PC-3 (cell line): ENCODE data around the gene HCN4. TPM values are rescaled to one million over a fixed set of nuclear protein-coding genes. Genes with fewer than 3 reads are reported as not detected.

ENCODE experiments used
- ATAC-seq: fragments of 200-7000 bp; cut with Tn5 transposase; 2 replicates; pipeline ENCODE4 v1.9.1; 2020; ENCODE audit warnings: mild to moderate bottlenecking, moderate library complexity
- BruUV-seq: library from RNA; stranded (reverse); fragments of 400-500 nt; replicated peaks from 2 replicates; lab custom pipeline; 2021; lab: Mats Ljungman, UMichigan
- CTCF ChIA-PET: fragments of 300-600 bp; sonication (Branson Sonifier 250); formaldehyde crosslinking; loops from one replicate; lab custom pipeline; 2022; ENCODE audit warnings: antibody characterized with exemption; lab: Charles Lee
- POLR2A ChIA-PET: fragments of 300-600 bp; sonication (Branson Sonifier 250); formaldehyde crosslinking; loops from one replicate; lab custom pipeline; 2022; ENCODE audit warnings: antibody characterized with exemption; ENCODE audit not compliant: unreplicated experiment; lab: Charles Lee
- DNase-seq: peaks from one replicate; pipeline ENCODE4 v3.0.0-alpha.2; 2015
- H2AFZ ChIP-seq: fragments of 300-600 bp; sonication (generic); 2 replicates; pipeline ENCODE4 v1.6.0; 2016; ENCODE audit warnings: antibody characterized with exemption, low read length
- H3F3A ChIP-seq: fragments of 300-600 bp; sonication (generic); one replicate; pipeline ENCODE4 v1.6.0; 2017; ENCODE audit warnings: antibody characterized with exemption, low read length, control low read depth, mild to moderate bottlenecking; ENCODE audit not compliant: unreplicated experiment
- H3K27ac ChIP-seq: fragments of 300-600 bp; sonication (generic); 2 replicates; pipeline ENCODE4 v1.5.1; 2016; ENCODE audit warnings: mild to moderate bottlenecking, low read length
- H3K27me3 ChIP-seq: fragments of 300-600 bp; sonication (generic); 2 replicates; pipeline ENCODE4 v1.6.1; 2016; ENCODE audit warnings: low read length, mixed read lengths
- H3K36me3 ChIP-seq: fragments of 300-600 bp; sonication (generic); 2 replicates; pipeline ENCODE4 v1.6.1; 2016; ENCODE audit warnings: low read depth, mixed run types, low read length, mixed read lengths
- H3K4me1 ChIP-seq: fragments of 300-600 bp; sonication (generic); 2 replicates; pipeline ENCODE4 v1.5.1; 2016; ENCODE audit warnings: low read length; ENCODE audit not compliant: insufficient read depth
- H3K4me2 ChIP-seq: fragments of 300-600 bp; sonication (generic); 2 replicates; pipeline ENCODE4 v1.6.0; 2016; ENCODE audit warnings: low read length
- H3K4me3 ChIP-seq: fragments of 300-600 bp; sonication (generic); 2 replicates; pipeline ENCODE4 v1.5.1; 2016; ENCODE audit warnings: mild to moderate bottlenecking, low read length, mixed read lengths
- H3K79me2 ChIP-seq: fragments of 300-600 bp; sonication (generic); 2 replicates; pipeline ENCODE4 v1.6.1; 2017; ENCODE audit warnings: low read length, mixed read lengths
- H3K9ac ChIP-seq: fragments of 300-600 bp; sonication (generic); 2 replicates; pipeline ENCODE4 v1.6.0; 2016; ENCODE audit warnings: mild to moderate bottlenecking, low read length
- H3K9me2 ChIP-seq: fragments of 300-600 bp; sonication (generic); replicated peaks from 2 replicates; pipeline ENCODE4 v1.6.1; 2016; ENCODE audit warnings: mixed run types, low read length, mixed read lengths
- H3K9me3 ChIP-seq: fragments of 300-600 bp; sonication (generic); 2 replicates; pipeline ENCODE4 v1.6.1; 2016; ENCODE audit warnings: low read length, mixed read lengths
- H4K20me1 ChIP-seq: fragments of 300-600 bp; sonication (generic); 2 replicates; pipeline ENCODE4 v1.6.1; 2016; ENCODE audit warnings: low read length, mixed read lengths
- EZH2 ChIP-seq: fragments of 300-600 bp; sonication (generic); IDR thresholded peaks from one replicate; pipeline ENCODE4 v1.6.1; 2017; ENCODE audit warnings: antibody characterized with exemption, mild to moderate bottlenecking, low read length; ENCODE audit not compliant: unreplicated experiment
- EZH2phosphoT487 ChIP-seq: fragments of 300-600 bp; sonication (generic); IDR thresholded peaks from 2 replicates; pipeline ENCODE4 v1.6.1; 2018; ENCODE audit warnings: mild to moderate bottlenecking, antibody characterized with exemption, low read length, borderline replicate concordance
- intact Hi-C: fragments of 100-400 bp; cut with micrococcal nuclease; formaldehyde crosslinking; loops from 2 replicates; pipeline ENCODE4 v1.9.0; 2023
- total RNA-seq: library from RNA; depleted of rRNA; stranded (reverse); fragments of >200 nt; gene quantifications from 2 replicates; pipeline ENCODE4 v1.2.3, GENCODE V29; 2014
- TF ChIP-seq, protein P1 (sequence below): fragments of 300-600 bp; sonication (generic); conservative IDR thresholded peaks from 2 replicates; pipeline ENCODE4 v1.5.1; 2017; ENCODE audit warnings: antibody characterized with exemption, low read depth, mild to moderate bottlenecking, low read length

HCN4 gene
- total RNA-seq, 1 experiment from 2014 or later: not detected

DNA sequence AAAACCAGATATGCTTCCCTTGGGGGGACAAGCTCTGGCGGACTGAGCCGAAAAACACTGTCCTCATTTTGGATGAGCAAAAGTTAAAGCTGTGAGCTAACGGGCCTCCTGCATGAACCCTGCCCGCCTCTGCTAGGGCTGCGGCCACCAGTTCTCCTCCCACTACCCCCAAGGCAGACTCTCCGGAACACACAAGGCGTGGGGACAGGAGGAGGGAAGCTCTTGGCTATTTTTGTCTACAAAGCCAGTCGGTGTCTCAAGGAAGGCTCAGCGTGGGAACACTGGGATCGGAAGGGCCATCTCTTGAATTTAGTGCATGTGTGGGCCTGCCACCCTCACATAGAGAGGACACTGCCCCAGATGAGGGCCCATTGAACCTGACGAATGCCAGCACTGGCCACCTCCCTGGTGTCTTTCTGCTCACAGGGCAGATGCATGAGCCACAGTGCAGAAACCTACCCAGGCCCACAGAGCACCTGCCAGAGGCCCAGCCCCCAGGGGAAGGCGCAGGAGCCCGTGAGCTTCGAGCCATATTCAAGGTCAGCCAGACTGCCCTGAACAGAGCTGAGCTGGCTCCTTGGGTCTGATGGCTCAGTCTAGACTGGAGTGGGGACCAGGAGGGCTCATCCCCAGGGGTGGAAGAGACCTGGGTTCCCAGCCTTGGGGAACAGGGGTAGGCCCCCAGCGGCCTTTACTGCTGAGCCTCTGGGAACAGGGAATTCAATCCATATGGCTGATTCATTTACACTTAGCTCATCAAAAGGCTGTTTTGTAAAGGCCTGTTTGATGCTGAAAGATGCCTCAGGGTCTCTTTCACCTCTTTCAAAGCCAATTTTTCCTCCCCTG lies 38.3 kb downstream of the HCN4 start:
- TF ChIP-seq, protein P1, sequence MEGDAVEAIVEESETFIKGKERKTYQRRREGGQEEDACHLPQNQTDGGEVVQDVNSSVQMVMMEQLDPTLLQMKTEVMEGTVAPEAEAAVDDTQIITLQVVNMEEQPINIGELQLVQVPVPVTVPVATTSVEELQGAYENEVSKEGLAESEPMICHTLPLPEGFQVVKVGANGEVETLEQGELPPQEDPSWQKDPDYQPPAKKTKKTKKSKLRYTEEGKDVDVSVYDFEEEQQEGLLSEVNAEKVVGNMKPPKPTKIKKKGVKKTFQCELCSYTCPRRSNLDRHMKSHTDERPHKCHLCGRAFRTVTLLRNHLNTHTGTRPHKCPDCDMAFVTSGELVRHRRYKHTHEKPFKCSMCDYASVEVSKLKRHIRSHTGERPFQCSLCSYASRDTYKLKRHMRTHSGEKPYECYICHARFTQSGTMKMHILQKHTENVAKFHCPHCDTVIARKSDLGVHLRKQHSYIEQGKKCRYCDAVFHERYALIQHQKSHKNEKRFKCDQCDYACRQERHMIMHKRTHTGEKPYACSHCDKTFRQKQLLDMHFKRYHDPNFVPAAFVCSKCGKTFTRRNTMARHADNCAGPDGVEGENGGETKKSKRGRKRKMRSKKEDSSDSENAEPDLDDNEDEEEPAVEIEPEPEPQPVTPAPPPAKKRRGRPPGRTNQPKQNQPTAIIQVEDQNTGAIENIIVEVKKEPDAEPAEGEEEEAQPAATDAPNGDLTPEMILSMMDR: no peak
- TF ChIP-seq EZH2 (no peak), EZH2phosphoT487 (no peak)
- Histone ChIP-seq H2AFZ (no peak overlapping the region), H3K27me3 (peaks cover 6% of the 10 kb centered on the region; the same call in 1 of the 2 replicates), H3K4me1 (no peaks in the 10 kb centered on the region), H3K4me3 (no peak overlapping the region), H3K4me2 (no peak overlapping the region), H3K9ac (no peak overlapping the region), H3K9me2 (no peaks in the 10 kb centered on the region), H3K79me2 (no peaks in the 10 kb centered on the region), H3K36me3 (no peaks in the 10 kb centered on the region), H3F3A (no peaks in the 10 kb centered on the region), H4K20me1 (no peaks in the 10 kb centered on the region), H3K27ac (no peak overlapping the region), H3K9me3 (no peaks in the 10 kb centered on the region)
- no peak for ATAC-seq
- ChIA-PET CTCF (no interaction called here), POLR2A (no interaction called here)
- intact Hi-C loops: no loop called here
- DNase-seq: no peak
- no TSS peak for BruUV-seq

DNA sequence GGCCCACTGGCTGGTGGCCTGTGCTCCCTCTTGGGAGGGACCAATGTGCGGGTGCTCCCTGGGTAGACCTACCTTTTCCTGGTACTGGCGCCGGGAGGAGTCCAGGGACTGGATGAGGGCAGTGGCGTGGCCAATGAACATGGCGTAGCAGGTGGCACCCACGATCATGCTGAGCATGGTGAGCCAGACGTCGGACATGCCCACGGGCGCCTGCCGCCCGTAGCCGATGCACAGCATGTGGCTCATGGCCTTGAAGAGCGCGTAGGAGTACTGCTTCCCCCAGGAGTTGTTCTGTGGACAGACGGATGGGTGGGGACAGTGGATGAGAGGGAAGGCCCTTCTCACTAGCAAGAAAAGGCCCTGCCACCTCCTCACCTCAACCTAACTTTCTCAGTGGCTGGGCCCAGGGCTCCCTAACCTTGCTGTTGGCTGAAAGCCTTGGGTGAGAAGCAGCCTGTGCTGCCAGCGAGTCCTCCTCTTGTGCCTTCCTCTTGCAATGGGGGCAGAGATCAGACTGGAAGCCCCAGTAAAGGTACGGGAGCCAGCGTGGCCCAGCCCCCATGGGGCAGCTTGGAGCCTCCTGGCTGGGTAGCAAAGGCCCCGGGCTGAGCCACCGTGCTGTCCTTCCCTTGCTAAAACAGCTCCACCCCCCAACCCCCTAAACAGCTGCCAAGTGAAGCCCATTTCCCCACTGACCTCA lies 39.1 kb downstream of the HCN4 start:
- ChIA-PET CTCF (no interaction called here), POLR2A (no interaction called here)
- Histone ChIP-seq H3K36me3 (no peaks in the 10 kb centered on the region), H3K79me2 (no peaks in the 10 kb centered on the region), H3K9ac (no peak overlapping the region), H4K20me1 (no peaks in the 10 kb centered on the region), H3K4me3 (no peak overlapping the region), H3K27ac (no peak overlapping the region), H3F3A (no peaks in the 10 kb centered on the region), H3K9me2 (no peaks in the 10 kb centered on the region), H2AFZ (no peak overlapping the region), H3K4me2 (no peak overlapping the region), H3K27me3 (no peaks in the 10 kb centered on the region), H3K4me1 (no peaks in the 10 kb centered on the region), H3K9me3 (no peaks in the 10 kb centered on the region)
- BruUV-seq: no TSS peak
- ATAC-seq (no peak), DNase-seq (no peak)
- intact Hi-C loops: no loop called here
- TF ChIP-seq EZH2 (no peak), EZH2phosphoT487 (no peak)
- TF ChIP-seq, protein P1: no peak

- intact Hi-C loops: no loop called here
- Histone ChIP-seq H3K27me3 (no peaks in the 10 kb centered on the region), H3K9ac (no peak overlapping the region), H3F3A (no peaks in the 10 kb centered on the region), H3K36me3 (no peaks in the 10 kb centered on the region), H3K9me2 (no peaks in the 10 kb centered on the region), H3K27ac (no peak overlapping the region), H3K4me2 (no peak overlapping the region), H3K4me1 (no peaks in the 10 kb centered on the region), H3K9me3 (no peaks in the 10 kb centered on the region), H2AFZ (no peak overlapping the region), H3K79me2 (no peaks in the 10 kb centered on the region), H3K4me3 (no peak overlapping the region), H4K20me1 (no peaks in the 10 kb centered on the region)
- TF ChIP-seq EZH2: no peak
- no peak for TF ChIP-seq EZH2phosphoT487
- TF ChIP-seq, protein P1: no peak
- BruUV-seq: no TSS peak
- DNase-seq (no peak), ATAC-seq (no peak)
- POLR2A ChIA-PET: no interaction called here
- CTCF ChIA-PET: no interaction called here
These were observed 39.8 kb downstream of the HCN4 start for GRCh38 chr15:73328981-73329380.
